Prostate gland (tissue), 2 donors: ENCODE results near the gene SPRED2.

ENCODE experiments used
- POLR2A ChIP-seq: fragments of 450-650 bp; IDR thresholded peaks from one replicate; pipeline ENCODE4 v1.6.1; 2016; ENCODE audit warnings: antibody characterized with exemption, mild to moderate bottlenecking
- POLR2AphosphoS5 ChIP-seq: sonication (generic); formaldehyde crosslinking; IDR thresholded peaks from one replicate; pipeline ENCODE4 v1.6.1; 2017; ENCODE audit warnings: antibody characterized with exemption
- TF ChIP-seq, protein P1 (sequence below), 4 experiments: fragments of 200-600 bp in 2 of 4; fragments of 450-650 bp in 2 of 4; sonication (generic) in 2 of 4; IDR thresholded peaks; 1 replicate in 3 of 4; 2 replicates in 1 of 4; pipeline ENCODE4 v1.5.1; 2016 to 2019; ENCODE audit warnings: antibody characterized with exemption in 4 of 4, mild to moderate bottlenecking in 2 of 4, moderate library complexity in 2 of 4

DNA sequence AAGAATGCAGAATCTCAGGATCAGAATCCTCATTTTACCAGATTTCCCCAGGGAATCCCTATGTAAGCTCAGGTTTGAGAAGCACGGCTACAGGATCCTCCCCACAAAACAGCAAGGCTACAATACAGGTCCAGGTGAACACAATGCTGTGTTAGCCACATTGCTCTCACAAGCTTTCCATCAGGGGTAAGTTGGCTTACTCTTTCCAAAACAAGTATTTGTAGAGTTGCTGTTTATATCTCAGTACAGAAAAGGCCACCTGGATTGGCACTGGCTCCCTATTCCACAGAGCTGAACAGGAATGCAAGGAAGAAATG, 11.0 kb downstream of the SPRED2 start:
- TF ChIP-seq, protein P1, sequence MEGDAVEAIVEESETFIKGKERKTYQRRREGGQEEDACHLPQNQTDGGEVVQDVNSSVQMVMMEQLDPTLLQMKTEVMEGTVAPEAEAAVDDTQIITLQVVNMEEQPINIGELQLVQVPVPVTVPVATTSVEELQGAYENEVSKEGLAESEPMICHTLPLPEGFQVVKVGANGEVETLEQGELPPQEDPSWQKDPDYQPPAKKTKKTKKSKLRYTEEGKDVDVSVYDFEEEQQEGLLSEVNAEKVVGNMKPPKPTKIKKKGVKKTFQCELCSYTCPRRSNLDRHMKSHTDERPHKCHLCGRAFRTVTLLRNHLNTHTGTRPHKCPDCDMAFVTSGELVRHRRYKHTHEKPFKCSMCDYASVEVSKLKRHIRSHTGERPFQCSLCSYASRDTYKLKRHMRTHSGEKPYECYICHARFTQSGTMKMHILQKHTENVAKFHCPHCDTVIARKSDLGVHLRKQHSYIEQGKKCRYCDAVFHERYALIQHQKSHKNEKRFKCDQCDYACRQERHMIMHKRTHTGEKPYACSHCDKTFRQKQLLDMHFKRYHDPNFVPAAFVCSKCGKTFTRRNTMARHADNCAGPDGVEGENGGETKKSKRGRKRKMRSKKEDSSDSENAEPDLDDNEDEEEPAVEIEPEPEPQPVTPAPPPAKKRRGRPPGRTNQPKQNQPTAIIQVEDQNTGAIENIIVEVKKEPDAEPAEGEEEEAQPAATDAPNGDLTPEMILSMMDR (IDR thresholded peaks at IDR 0.05), result no peak
- TF ChIP-seq POLR2A (no peak), POLR2AphosphoS5 (peak; percentile 12)
